PFSK-1 (cell line): ENCODE results near the gene DCAF5.

ENCODE experiments used
- POLR2AphosphoS5 ChIP-seq: IDR thresholded peaks from 2 replicates; pipeline ENCODE4 v1.6.1; 2012; ENCODE audit warnings: low read depth, mild to moderate bottlenecking, control low read depth, low read length, moderate library complexity
- REST ChIP-seq, 2 experiments: IDR thresholded peaks; 2 replicates each; pipeline versions ENCODE4 v1.6.1 to v1.8.0; 2011 to 2012; ENCODE audit warnings: low read depth in 2 of 2, low read length in 2 of 2, control low read depth in 1 of 2, inconsistent platforms in 1 of 2, mild to moderate bottlenecking in 1 of 2, moderate library complexity in 1 of 2; ENCODE audit not compliant: insufficient read depth in 1 of 2
- SIN3A ChIP-seq: IDR thresholded peaks from 2 replicates; pipeline ENCODE4 v1.6.1; 2012; ENCODE audit warnings: mild to moderate bottlenecking, low read length, moderate library complexity, borderline replicate concordance; ENCODE audit not compliant: insufficient read depth
- TAF1 ChIP-seq: IDR thresholded peaks from 2 replicates; pipeline ENCODE4 v1.6.1; 2012; ENCODE audit warnings: low read length, control low read depth, borderline replicate concordance; ENCODE audit not compliant: insufficient read depth

- no peak for TF ChIP-seq POLR2AphosphoS5
- no peak for TF ChIP-seq REST (IDR thresholded peaks at IDR 0.05; ENCODE audit: insufficient read depth in 1 of 2, low read depth in 2 of 2, low read length in 2 of 2)
- TF ChIP-seq TAF1 = no peak
- TF ChIP-seq SIN3A = no peak
Observed at GRCh38 chr14:69107407-69108003, 45.4 kb downstream of the DCAF5 start.
